OCI-LY3 (cell line): ENCODE measurements around the gene TTI1.

Source experiments
- EZH2phosphoT487 ChIP-seq: fragments of 200-600 bp; shearing (Covaris generic); IDR thresholded peaks from 2 replicates; pipeline ENCODE4 v1.6.1; 2018; ENCODE audit warnings: antibody characterized with exemption, mixed run types, low read depth
- TF ChIP-seq, protein P1 (sequence below): fragments of 200-600, 300-600 bp; sonication (generic); IDR thresholded peaks from 2 replicates; pipeline ENCODE4 v1.5.1; 2014; ENCODE audit warnings: antibody characterized with exemption, low read length, low read depth

DNA sequence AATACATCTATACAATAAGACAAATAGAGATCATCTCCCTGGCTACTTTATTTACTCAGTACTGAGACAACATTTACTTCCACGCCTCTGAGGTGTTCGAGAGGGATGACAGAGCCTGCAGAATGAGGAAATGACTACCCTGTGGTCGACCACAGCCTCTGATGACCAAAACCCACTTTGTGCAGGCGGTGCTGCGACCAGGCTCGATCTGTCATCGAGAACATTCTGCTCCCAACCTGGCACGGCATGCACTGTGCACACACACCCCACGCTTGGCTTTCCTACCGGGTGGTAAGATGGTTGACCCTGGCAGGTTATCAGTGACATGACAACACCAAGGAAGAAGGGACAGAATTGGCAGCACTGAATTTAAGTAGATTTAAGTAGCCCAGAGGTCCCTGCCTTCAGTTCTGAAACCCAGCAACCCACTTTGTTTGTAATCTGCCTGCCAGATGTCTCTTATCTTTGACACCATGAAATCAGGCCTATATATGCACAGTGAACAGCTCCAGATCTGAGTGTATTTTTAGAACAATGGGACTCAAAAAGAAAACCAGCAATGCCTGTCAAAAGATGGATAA, 42.6 kb downstream of the TTI1 start:
- TF ChIP-seq, protein P1, sequence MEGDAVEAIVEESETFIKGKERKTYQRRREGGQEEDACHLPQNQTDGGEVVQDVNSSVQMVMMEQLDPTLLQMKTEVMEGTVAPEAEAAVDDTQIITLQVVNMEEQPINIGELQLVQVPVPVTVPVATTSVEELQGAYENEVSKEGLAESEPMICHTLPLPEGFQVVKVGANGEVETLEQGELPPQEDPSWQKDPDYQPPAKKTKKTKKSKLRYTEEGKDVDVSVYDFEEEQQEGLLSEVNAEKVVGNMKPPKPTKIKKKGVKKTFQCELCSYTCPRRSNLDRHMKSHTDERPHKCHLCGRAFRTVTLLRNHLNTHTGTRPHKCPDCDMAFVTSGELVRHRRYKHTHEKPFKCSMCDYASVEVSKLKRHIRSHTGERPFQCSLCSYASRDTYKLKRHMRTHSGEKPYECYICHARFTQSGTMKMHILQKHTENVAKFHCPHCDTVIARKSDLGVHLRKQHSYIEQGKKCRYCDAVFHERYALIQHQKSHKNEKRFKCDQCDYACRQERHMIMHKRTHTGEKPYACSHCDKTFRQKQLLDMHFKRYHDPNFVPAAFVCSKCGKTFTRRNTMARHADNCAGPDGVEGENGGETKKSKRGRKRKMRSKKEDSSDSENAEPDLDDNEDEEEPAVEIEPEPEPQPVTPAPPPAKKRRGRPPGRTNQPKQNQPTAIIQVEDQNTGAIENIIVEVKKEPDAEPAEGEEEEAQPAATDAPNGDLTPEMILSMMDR, result no peak
- TF ChIP-seq EZH2phosphoT487, result no peak
